Subcutaneous adipose tissue (tissue), 4 donors: ENCODE data around the gene LIMD2. TPM values are rescaled to one million over a fixed set of nuclear protein-coding genes. Genes with fewer than 3 reads are reported as not detected.

Experiments
- CTCF ChIP-seq: fragments of 450-650 bp; IDR thresholded peaks from one replicate; pipeline ENCODE4 v1.5.1; 2016; ENCODE audit warnings: low read depth, mild to moderate bottlenecking, control low read depth, antibody characterized with exemption, moderate library complexity
- total RNA-seq, 4 donors: library from RNA; depleted of rRNA; stranded (reverse); fragments of >200 nt; gene quantifications; one replicate each; pipeline ENCODE4 v1.1.0, GENCODE V29; 2016

The LIMD2 gene
- total RNA-seq, 4 donors from 2014 or later: 1.3 to 17.8 (median 6.0) TPM

- no peak for TF ChIP-seq CTCF
These were observed 4.3 kb upstream of the LIMD2 start for GRCh38 chr17:63704259-63704576.

GRCh38 chr17:63703556-63704258 is 3.8 kb upstream of the LIMD2 start:
- TF ChIP-seq CTCF: no peak

- no peak for TF ChIP-seq CTCF
These were observed 3.1 kb upstream of the LIMD2 start for GRCh38 chr17:63703029-63703428.

GRCh38 chr17:63702721-63703015 is 2.7 kb upstream of the LIMD2 start:
- no peak for TF ChIP-seq CTCF

GRCh38 chr17:63701868-63702720 is 2.2 kb upstream of the LIMD2 start:
- TF ChIP-seq CTCF: no peak

GRCh38 chr17:63701456-63701820 is 1.5 kb upstream of the LIMD2 start:
- no peak for TF ChIP-seq CTCF

- no peak for TF ChIP-seq CTCF
These were observed 867 bp upstream of the LIMD2 start for GRCh38 chr17:63700528-63701455.
